HepG2 (cell line): ENCODE data around the gene FAM120B. TPM values are rescaled to one million over a fixed set of nuclear protein-coding genes. Genes with fewer than 3 reads are reported as not detected.

ENCODE experiments used
- ATF7-NPFF ChIP-seq: sonication (generic); formaldehyde crosslinking; IDR thresholded peaks from 2 replicates; pipeline ENCODE4 v1.8.1; 2023; ENCODE audit warnings: mild to moderate bottlenecking, low read depth, missing genetic modification reagents, moderate library complexity
- BCL6 ChIP-seq: IDR thresholded peaks from 2 replicates; pipeline ENCODE4 v1.6.1; 2016; ENCODE audit warnings: missing genetic modification reagents, missing compliant biosample characterization
- CBX1 ChIP-seq: IDR thresholded peaks from one replicate; pipeline ENCODE4 v1.6.1; 2016; ENCODE audit warnings: antibody characterized with exemption, low read depth
- ELF1 ChIP-seq: sonication (generic); formaldehyde crosslinking; IDR thresholded peaks from 2 replicates; pipeline ENCODE4 v1.4.0; 2020; ENCODE audit warnings: missing genetic modification reagents
- FOXM1 ChIP-seq: sonication (generic); formaldehyde crosslinking; IDR thresholded peaks from 2 replicates; pipeline ENCODE4 v1.5.0; 2020; ENCODE audit warnings: missing genetic modification reagents
- KDM3A ChIP-seq: IDR thresholded peaks from 2 replicates; pipeline ENCODE4 v1.6.1; 2018; ENCODE audit warnings: low read depth, missing compliant biosample characterization
- LCORL ChIP-seq, 2 experiments: fragments of 450-650 bp in 1 of 2; sonication (generic) in 1 of 2; formaldehyde crosslinking in 1 of 2; IDR thresholded peaks; 2 replicates each; pipeline versions ENCODE4 v1.5.0 to v1.6.1; 2017 to 2020; ENCODE audit warnings: antibody characterized with exemption in 1 of 2, missing genetic modification reagents in 1 of 2
- MXD4 ChIP-seq: IDR thresholded peaks from 2 replicates; pipeline ENCODE4 v1.6.1; 2016; ENCODE audit warnings: mild to moderate bottlenecking, missing biosample characterization, missing genetic modification reagents
- NFIB ChIP-seq: sonication (generic); formaldehyde crosslinking; IDR thresholded peaks from 2 replicates; pipeline ENCODE4 v1.9.0; 2021; ENCODE audit warnings: missing genetic modification reagents, mild to moderate bottlenecking, borderline replicate concordance
- NFKBIZ ChIP-seq: IDR thresholded peaks from 2 replicates; pipeline ENCODE4 v1.6.1; 2018; ENCODE audit warnings: missing genetic modification reagents, missing compliant biosample characterization
- NR0B2 ChIP-seq: sonication (generic); formaldehyde crosslinking; IDR thresholded peaks from 2 replicates; pipeline ENCODE4 v1.4.0; 2020; ENCODE audit warnings: mild to moderate bottlenecking, missing genetic modification reagents
- NR2F1 ChIP-seq, 2 experiments: fragments of 450-650 bp in 1 of 2; formaldehyde crosslinking in 1 of 2; IDR thresholded peaks; 2 replicates each; pipeline versions ENCODE4 v1.5.0 to v1.6.1; 2016 to 2020; ENCODE audit warnings: mild to moderate bottlenecking in 1 of 2, missing compliant biosample characterization in 1 of 2, missing genetic modification reagents in 1 of 2, moderate library complexity in 1 of 2
- PCBP2 ChIP-seq: fragments of 200-400 bp; formaldehyde crosslinking; optimal IDR thresholded peaks from 2 replicates; pipeline ENCODE3; 2018; ENCODE audit warnings: low read length, low read depth; ENCODE audit not compliant: poor library complexity, severe bottlenecking
- RAD21 ChIP-seq: fragments of 450-650 bp; formaldehyde crosslinking; IDR thresholded peaks from 2 replicates; pipeline ENCODE4 v1.5.0; 2020; ENCODE audit warnings: mild to moderate bottlenecking
- RELA ChIP-seq: sonication (generic); formaldehyde crosslinking; IDR thresholded peaks from 2 replicates; pipeline ENCODE4 v1.4.0; 2020; ENCODE audit warnings: missing genetic modification reagents
- REPIN1 ChIP-seq: sonication (generic); formaldehyde crosslinking; IDR thresholded peaks from 2 replicates; pipeline ENCODE4 v1.8.0; 2022; ENCODE audit warnings: missing genetic modification reagents, low read depth, mild to moderate bottlenecking, borderline replicate concordance
- REXO4 ChIP-seq: sonication (generic); formaldehyde crosslinking; IDR thresholded peaks from 2 replicates; pipeline ENCODE4 v1.8.0; 2022; ENCODE audit warnings: missing genetic modification reagents, mild to moderate bottlenecking, borderline replicate concordance
- SIX4 ChIP-seq: sonication (generic); formaldehyde crosslinking; IDR thresholded peaks from 2 replicates; pipeline ENCODE4 v1.4.0; 2020; ENCODE audit warnings: missing genetic modification reagents
- SMC3 ChIP-seq: IDR thresholded peaks from 2 replicates; pipeline ENCODE4 v1.6.1; 2011; ENCODE audit warnings: low read length, improper control_type of control experiment
- STAG1 ChIP-seq: sonication (generic); formaldehyde crosslinking; IDR thresholded peaks from 2 replicates; pipeline ENCODE4 v1.4.0; 2020; ENCODE audit warnings: missing genetic modification reagents
- ZBTB26 ChIP-seq: IDR thresholded peaks from 2 replicates; pipeline ENCODE4 v1.6.1; 2016; ENCODE audit warnings: missing compliant biosample characterization, missing genetic modification reagents, borderline replicate concordance
- ZBTB49 ChIP-seq: sonication (generic); formaldehyde crosslinking; IDR thresholded peaks from 2 replicates; pipeline ENCODE4 v1.4.0; 2020; ENCODE audit warnings: missing genetic modification reagents, borderline replicate concordance
- ZNF33A ChIP-seq: sonication (generic); formaldehyde crosslinking; IDR thresholded peaks from 2 replicates; pipeline ENCODE4 v1.5.1; 2020; ENCODE audit warnings: missing genetic modification reagents, mild to moderate bottlenecking, moderate library complexity, borderline replicate concordance
- ZNF674 ChIP-seq: sonication (generic); formaldehyde crosslinking; IDR thresholded peaks from 2 replicates; pipeline ENCODE4 v1.5.0; 2020; ENCODE audit warnings: low read depth, mild to moderate bottlenecking, missing genetic modification reagents
- polyA plus RNA-seq, 8 experiments: library from polyadenylated mRNA; depleted of rRNA in 3 of 8; stranded (reverse) in 7 of 8; unstranded in 1 of 8; fragments of >200 nt; fragmentation: Illumina TruSeq in 4 of 8; extraction: Trizol in 4 of 8; gene quantifications; 2 replicates each; pipeline versions ENCODE4 v1.2.1 to v1.2.3, GENCODE V29; 2011 to 2016; ENCODE audit warnings: low read depth in 4 of 8, missing spikeins in 1 of 8, mixed read lengths in 1 of 8; ENCODE audit not compliant: insufficient read depth in 1 of 8
- total RNA-seq, 5 experiments: library from RNA; depleted of rRNA; stranded (reverse); fragments of >200 nt; fragmentation: Illumina TruSeq; extraction: Trizol; gene quantifications; 2 replicates each; pipeline ENCODE4 v1.2.3, GENCODE V29; 2016; ENCODE audit warnings: low read depth in 1 of 5

The FAM120B gene
- total and polyA plus RNA-seq, 2 of the 13 experiments (the other 11 are each of a cell fraction or from before 2014, with no cell fraction given), result 9.2 to 10.7 TPM

GRCh38 chr6:170295510-170296422 lies 10.8 kb upstream of the FAM120B start (continued):
- TF ChIP-seq NR0B2 (CRISPR knock-in tag) (no peak), RELA (CRISPR knock-in tag) (no peak), SMC3 (no peak), KDM3A (CRISPR knock-in tag) (0 out of 2 replicates have a peak, but pooled peaks have one; percentile 36), FOXM1 (CRISPR knock-in tag) (no peak), MXD4 (CRISPR knock-in tag) (0 out of 2 replicates have a peak, but pooled peaks have one; percentile 27), NFIB (CRISPR knock-in tag) (no peak), ELF1 (CRISPR knock-in tag) (no peak), ZNF674 (CRISPR knock-in tag) (no peak), CBX1 (no peak), SIX4 (CRISPR knock-in tag) (peak; percentile 95), RAD21 (CRISPR knock-in tag) (0 out of 2 replicates have a peak, but pooled peaks have one; percentile 11), ZNF33A (CRISPR knock-in tag) (no peak), ZBTB49 (CRISPR knock-in tag) (no peak), BCL6 (CRISPR knock-in tag) (peak; percentile 82), PCBP2 (no peak), STAG1 (CRISPR knock-in tag) (no peak), ATF7-NPFF (no peak), NFKBIZ (CRISPR knock-in tag) (no peak), REPIN1 (CRISPR knock-in tag) (no peak), REXO4 (CRISPR knock-in tag) (0 out of 2 replicates have a peak, but pooled peaks have one; percentile 22), ZBTB26 (CRISPR knock-in tag) (no peak), NR2F1 (CRISPR knock-in tag; IDR thresholded peaks at IDR 0.05) (no peak), LCORL (IDR thresholded peaks at IDR 0.05) (no peak), LCORL (CRISPR knock-in tag; IDR thresholded peaks at IDR 0.05) (no peak)
